HEK293 (cell line): Measurements from ENCODE around the gene SEPTIN3.

Experiments
- BCL11B ChIP-seq: fragments of 450-650 bp; formaldehyde crosslinking; IDR thresholded peaks from 2 replicates; pipeline ENCODE4 v1.5.1; 2016; ENCODE audit warnings: low read depth, missing biosample characterization, missing genetic modification characterization
- GLIS1 ChIP-seq: fragments of 450-650 bp; formaldehyde crosslinking; IDR thresholded peaks from 2 replicates; pipeline ENCODE4 v1.5.1; 2016; ENCODE audit warnings: missing biosample characterization, missing genetic modification characterization
- MZF1 ChIP-seq: fragments of 450-650 bp; formaldehyde crosslinking; IDR thresholded peaks from 2 replicates; pipeline ENCODE4 v1.5.1; 2017; ENCODE audit warnings: missing biosample characterization, missing genetic modification characterization, borderline replicate concordance
- OVOL3 ChIP-seq: fragments of 450-650 bp; formaldehyde crosslinking; IDR thresholded peaks from 2 replicates; pipeline ENCODE4 v1.5.1; 2016; ENCODE audit warnings: missing biosample characterization, missing genetic modification characterization
- SETDB1 ChIP-seq: IDR thresholded peaks from one replicate; pipeline ENCODE4 v1.6.1; 2017; ENCODE audit warnings: mild to moderate bottlenecking, low read length, moderate library complexity, mixed read lengths; ENCODE audit not compliant: insufficient read length
- YY2 ChIP-seq: fragments of 450-650 bp; formaldehyde crosslinking; IDR thresholded peaks from 2 replicates; pipeline ENCODE4 v1.5.1; 2016; ENCODE audit warnings: missing biosample characterization, missing genetic modification characterization
- ZBTB17 ChIP-seq: fragments of 450-650 bp; formaldehyde crosslinking; IDR thresholded peaks from 2 replicates; pipeline ENCODE4 v1.5.1; 2016; ENCODE audit warnings: missing biosample characterization, missing genetic modification characterization
- ZNF121 ChIP-seq: fragments of 450-650 bp; formaldehyde crosslinking; IDR thresholded peaks from 2 replicates; pipeline ENCODE4 v1.5.1; 2016; ENCODE audit warnings: missing biosample characterization, missing genetic modification characterization
- ZNF140 ChIP-seq: fragments of 450-650 bp; formaldehyde crosslinking; IDR thresholded peaks from 2 replicates; pipeline ENCODE4 v1.5.1; 2016; ENCODE audit warnings: missing biosample characterization, missing genetic modification characterization
- ZNF157 ChIP-seq: fragments of 450-650 bp; formaldehyde crosslinking; IDR thresholded peaks from 2 replicates; pipeline ENCODE4 v1.5.1; 2016; ENCODE audit warnings: missing biosample characterization, missing genetic modification characterization
- ZNF175 ChIP-seq: fragments of 450-650 bp; formaldehyde crosslinking; IDR thresholded peaks from 2 replicates; pipeline ENCODE4 v1.5.1; 2016; ENCODE audit warnings: missing biosample characterization, missing genetic modification characterization
- ZNF223 ChIP-seq: fragments of 450-650 bp; formaldehyde crosslinking; IDR thresholded peaks from 2 replicates; pipeline ENCODE4 v1.5.1; 2016; ENCODE audit warnings: missing biosample characterization, missing genetic modification characterization
- ZNF23 ChIP-seq: fragments of 450-650 bp; formaldehyde crosslinking; IDR thresholded peaks from 2 replicates; pipeline ENCODE4 v1.5.1; 2016; ENCODE audit warnings: missing biosample characterization, missing genetic modification characterization, borderline replicate concordance
- ZNF24 ChIP-seq: fragments of 450-650 bp; formaldehyde crosslinking; IDR thresholded peaks from 2 replicates; pipeline ENCODE4 v1.5.1; 2016; ENCODE audit warnings: missing biosample characterization, missing genetic modification characterization
- ZNF248 ChIP-seq: fragments of 450-650 bp; formaldehyde crosslinking; IDR thresholded peaks from 2 replicates; pipeline ENCODE4 v1.5.1; 2017; ENCODE audit warnings: missing biosample characterization, missing genetic modification characterization
- ZNF311 ChIP-seq: fragments of 450-650 bp; formaldehyde crosslinking; IDR thresholded peaks from 2 replicates; pipeline ENCODE4 v1.5.1; 2017; ENCODE audit warnings: missing biosample characterization, missing genetic modification characterization, borderline replicate concordance
- ZNF37A ChIP-seq: fragments of 450-650 bp; IDR thresholded peaks from 2 replicates; pipeline ENCODE4 v1.5.1; 2018; ENCODE audit warnings: missing biosample characterization, missing genetic modification characterization
- ZNF48 ChIP-seq: fragments of 450-650 bp; formaldehyde crosslinking; IDR thresholded peaks from 2 replicates; pipeline ENCODE4 v1.5.1; 2016; ENCODE audit warnings: missing biosample characterization, missing genetic modification characterization
- ZNF510 ChIP-seq: fragments of 450-650 bp; formaldehyde crosslinking; IDR thresholded peaks from 2 replicates; pipeline ENCODE4 v1.5.1; 2018; ENCODE audit warnings: mild to moderate bottlenecking, missing genetic modification characterization, missing biosample characterization; ENCODE audit not compliant: insufficient replicate concordance
- ZNF548 ChIP-seq: fragments of 450-650 bp; formaldehyde crosslinking; IDR thresholded peaks from 2 replicates; pipeline ENCODE4 v1.5.1; 2016; ENCODE audit warnings: missing biosample characterization, missing genetic modification characterization
- ZNF626 ChIP-seq: fragments of 450-650 bp; sonication (Bioruptor Pico); formaldehyde crosslinking; IDR thresholded peaks from 2 replicates; pipeline ENCODE4 v1.5.1; 2018; ENCODE audit warnings: missing biosample characterization, missing genetic modification characterization, inconsistent platforms
- ZNF664 ChIP-seq: fragments of 450-650 bp; formaldehyde crosslinking; IDR thresholded peaks from 2 replicates; pipeline ENCODE4 v1.5.1; 2016; ENCODE audit warnings: missing biosample characterization, missing genetic modification characterization
- ZNF707 ChIP-seq: fragments of 450-650 bp; formaldehyde crosslinking; IDR thresholded peaks from 2 replicates; pipeline ENCODE4 v1.5.1; 2016; ENCODE audit warnings: missing biosample characterization, missing genetic modification characterization
- ZNF843 ChIP-seq: fragments of 450-650 bp; formaldehyde crosslinking; IDR thresholded peaks from 2 replicates; pipeline ENCODE4 v1.5.1; 2016; ENCODE audit warnings: missing biosample characterization, missing genetic modification characterization
- ZSCAN16 ChIP-seq: fragments of 450-650 bp; formaldehyde crosslinking; IDR thresholded peaks from 2 replicates; pipeline ENCODE4 v1.5.1; 2016; ENCODE audit warnings: missing biosample characterization, missing genetic modification characterization
- ZXDB ChIP-seq: fragments of 450-650 bp; formaldehyde crosslinking; IDR thresholded peaks from 2 replicates; pipeline ENCODE4 v1.5.1; 2016; ENCODE audit warnings: missing biosample characterization, missing genetic modification characterization
- TF ChIP-seq, protein P1 (sequence below): fragments of 450-650 bp; IDR thresholded peaks from 2 replicates; pipeline ENCODE4 v1.5.1; 2018; ENCODE audit warnings: missing biosample characterization, mild to moderate bottlenecking, missing genetic modification characterization
- TF ChIP-seq, protein P2 (sequence below): fragments of 450-650 bp; formaldehyde crosslinking; IDR thresholded peaks from 2 replicates; pipeline ENCODE4 v1.5.1; 2016; ENCODE audit warnings: missing biosample characterization, missing genetic modification characterization
- TF ChIP-seq, protein P3 (sequence below): fragments of 450-650 bp; formaldehyde crosslinking; IDR thresholded peaks from 2 replicates; pipeline ENCODE4 v1.5.1; 2016; ENCODE audit warnings: missing biosample characterization, missing genetic modification characterization
- TF ChIP-seq, protein P4 (sequence below): fragments of 450-650 bp; formaldehyde crosslinking; IDR thresholded peaks from 2 replicates; pipeline ENCODE4 v1.5.1; 2016; ENCODE audit warnings: missing biosample characterization, missing genetic modification characterization
- TF ChIP-seq, protein P5 (sequence below): fragments of 450-650 bp; formaldehyde crosslinking; IDR thresholded peaks from 2 replicates; pipeline ENCODE4 v1.5.1; 2016; ENCODE audit warnings: missing biosample characterization, missing genetic modification characterization
- TF ChIP-seq, protein P6 (sequence below): fragments of 450-650 bp; formaldehyde crosslinking; IDR thresholded peaks from 2 replicates; pipeline ENCODE4 v1.5.1; 2016; ENCODE audit warnings: missing biosample characterization, missing genetic modification characterization, low read depth

SEPTIN3 gene

DNA sequence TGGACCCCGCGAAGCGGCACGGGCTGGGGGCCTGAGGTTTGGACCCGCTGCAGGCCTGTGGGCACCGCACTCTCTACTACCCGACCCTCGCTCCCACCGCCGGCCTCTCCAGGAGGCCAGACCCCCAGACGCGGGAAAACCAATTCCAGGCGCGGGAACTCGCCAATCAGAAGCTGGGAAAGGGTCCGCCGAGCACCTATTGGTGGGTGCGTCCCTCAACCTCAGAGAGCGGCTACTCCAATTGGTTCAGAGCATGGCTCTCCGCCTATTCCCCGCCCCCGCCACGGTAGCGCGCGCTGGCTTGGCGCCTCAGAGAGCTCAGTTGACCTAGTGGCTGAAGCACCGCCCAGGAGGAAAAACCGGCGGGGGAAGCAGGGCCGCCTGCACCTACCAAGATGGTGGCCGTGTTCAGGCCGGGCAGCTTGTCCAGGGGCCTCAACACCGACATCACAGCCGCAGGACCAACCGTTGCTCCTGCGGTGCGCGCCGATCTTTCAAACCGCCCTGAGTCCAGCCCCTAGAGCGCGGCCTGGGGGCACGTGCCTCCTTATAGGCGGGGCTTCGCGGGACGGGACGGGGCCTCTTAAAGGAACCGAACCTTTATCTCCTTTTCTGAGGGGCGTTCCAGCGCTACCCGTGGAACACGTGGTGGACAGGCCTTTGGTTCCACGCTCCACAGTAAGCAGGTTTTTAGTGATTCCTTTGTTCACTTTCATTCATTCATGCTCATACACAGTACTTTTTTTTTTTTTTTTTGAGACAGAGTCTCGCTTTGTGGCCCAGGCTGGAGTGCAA, 22.4 kb upstream of the SEPTIN3 start, which contains the start of gene CENPM (continued):
- TF ChIP-seq SETDB1 (peak; percentile 37), ZNF223 (tag by site-specific recombination) (no peak), ZNF121 (tag by site-specific recombination) (no peak), ZSCAN16 (tag by site-specific recombination) (no peak), ZNF843 (no peak; the same call in 1 of the 2 replicates), GLIS1 (tag by site-specific recombination) (peak; percentile 98), MZF1 (tag by site-specific recombination) (no peak), ZNF707 (tag by site-specific recombination) (no peak), ZNF626 (no peak), ZNF48 (tag by site-specific recombination) (no peak), ZNF140 (tag by site-specific recombination) (no peak), YY2 (tag by site-specific recombination) (no peak), ZNF23 (tag by site-specific recombination) (no peak), ZNF157 (tag by site-specific recombination) (no peak), OVOL3 (tag by site-specific recombination) (no peak), ZNF664 (tag by site-specific recombination) (no peak), ZNF248 (tag by site-specific recombination) (no peak), ZNF175 (tag by site-specific recombination) (no peak), ZNF37A (tag by site-specific recombination) (no peak), ZNF24 (tag by site-specific recombination) (peak; percentile 70; the same call in 1 of the 2 replicates), BCL11B (tag by site-specific recombination) (peak; percentile 79), ZBTB17 (tag by site-specific recombination) (peak; percentile 64), ZNF311 (tag by site-specific recombination) (no peak), ZNF510 (no peak), ZXDB (tag by site-specific recombination) (peak; percentile 94), ZNF548 (tag by site-specific recombination) (no peak)
- TF ChIP-seq, protein P1, sequence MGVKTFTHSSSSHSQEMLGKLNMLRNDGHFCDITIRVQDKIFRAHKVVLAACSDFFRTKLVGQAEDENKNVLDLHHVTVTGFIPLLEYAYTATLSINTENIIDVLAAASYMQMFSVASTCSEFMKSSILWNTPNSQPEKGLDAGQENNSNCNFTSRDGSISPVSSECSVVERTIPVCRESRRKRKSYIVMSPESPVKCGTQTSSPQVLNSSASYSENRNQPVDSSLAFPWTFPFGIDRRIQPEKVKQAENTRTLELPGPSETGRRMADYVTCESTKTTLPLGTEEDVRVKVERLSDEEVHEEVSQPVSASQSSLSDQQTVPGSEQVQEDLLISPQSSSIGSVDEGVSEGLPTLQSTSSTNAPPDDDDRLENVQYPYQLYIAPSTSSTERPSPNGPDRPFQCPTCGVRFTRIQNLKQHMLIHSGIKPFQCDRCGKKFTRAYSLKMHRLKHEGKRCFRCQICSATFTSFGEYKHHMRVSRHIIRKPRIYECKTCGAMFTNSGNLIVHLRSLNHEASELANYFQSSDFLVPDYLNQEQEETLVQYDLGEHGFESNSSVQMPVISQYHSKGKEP (tag by site-specific recombination) = no peak; the same call in 1 of the 2 replicates
- TF ChIP-seq, protein P2, sequence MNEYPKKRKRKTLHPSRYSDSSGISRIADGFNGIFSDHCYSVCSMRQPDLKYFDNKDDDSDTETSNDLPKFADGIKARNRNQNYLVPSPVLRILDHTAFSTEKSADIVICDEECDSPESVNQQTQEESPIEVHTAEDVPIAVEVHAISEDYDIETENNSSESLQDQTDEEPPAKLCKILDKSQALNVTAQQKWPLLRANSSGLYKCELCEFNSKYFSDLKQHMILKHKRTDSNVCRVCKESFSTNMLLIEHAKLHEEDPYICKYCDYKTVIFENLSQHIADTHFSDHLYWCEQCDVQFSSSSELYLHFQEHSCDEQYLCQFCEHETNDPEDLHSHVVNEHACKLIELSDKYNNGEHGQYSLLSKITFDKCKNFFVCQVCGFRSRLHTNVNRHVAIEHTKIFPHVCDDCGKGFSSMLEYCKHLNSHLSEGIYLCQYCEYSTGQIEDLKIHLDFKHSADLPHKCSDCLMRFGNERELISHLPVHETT (tag by site-specific recombination) = peak; percentile 20; the same call in 1 of the 2 replicates
- TF ChIP-seq, protein P3, sequence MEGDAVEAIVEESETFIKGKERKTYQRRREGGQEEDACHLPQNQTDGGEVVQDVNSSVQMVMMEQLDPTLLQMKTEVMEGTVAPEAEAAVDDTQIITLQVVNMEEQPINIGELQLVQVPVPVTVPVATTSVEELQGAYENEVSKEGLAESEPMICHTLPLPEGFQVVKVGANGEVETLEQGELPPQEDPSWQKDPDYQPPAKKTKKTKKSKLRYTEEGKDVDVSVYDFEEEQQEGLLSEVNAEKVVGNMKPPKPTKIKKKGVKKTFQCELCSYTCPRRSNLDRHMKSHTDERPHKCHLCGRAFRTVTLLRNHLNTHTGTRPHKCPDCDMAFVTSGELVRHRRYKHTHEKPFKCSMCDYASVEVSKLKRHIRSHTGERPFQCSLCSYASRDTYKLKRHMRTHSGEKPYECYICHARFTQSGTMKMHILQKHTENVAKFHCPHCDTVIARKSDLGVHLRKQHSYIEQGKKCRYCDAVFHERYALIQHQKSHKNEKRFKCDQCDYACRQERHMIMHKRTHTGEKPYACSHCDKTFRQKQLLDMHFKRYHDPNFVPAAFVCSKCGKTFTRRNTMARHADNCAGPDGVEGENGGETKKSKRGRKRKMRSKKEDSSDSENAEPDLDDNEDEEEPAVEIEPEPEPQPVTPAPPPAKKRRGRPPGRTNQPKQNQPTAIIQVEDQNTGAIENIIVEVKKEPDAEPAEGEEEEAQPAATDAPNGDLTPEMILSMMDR = peak; percentile 2; the same call in 1 of the 2 replicates
- TF ChIP-seq, protein P4, sequence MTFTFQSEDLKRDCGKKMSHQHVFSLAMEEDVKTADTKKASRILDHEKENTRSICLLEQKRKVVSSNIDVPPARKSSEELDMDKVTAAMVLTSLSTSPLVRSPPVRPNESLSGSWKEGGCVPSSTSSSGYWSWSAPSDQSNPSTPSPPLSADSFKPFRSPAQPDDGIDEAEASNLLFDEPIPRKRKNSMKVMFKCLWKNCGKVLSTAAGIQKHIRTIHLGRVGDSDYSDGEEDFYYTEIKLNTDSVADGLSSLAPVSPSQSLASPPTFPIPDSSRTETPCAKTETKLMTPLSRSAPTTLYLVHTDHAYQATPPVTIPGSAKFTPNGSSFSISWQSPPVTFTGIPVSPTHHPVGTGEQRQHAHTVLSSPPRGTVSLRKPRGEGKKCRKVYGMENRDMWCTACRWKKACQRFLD (tag by site-specific recombination) = no peak
- TF ChIP-seq, protein P5, sequence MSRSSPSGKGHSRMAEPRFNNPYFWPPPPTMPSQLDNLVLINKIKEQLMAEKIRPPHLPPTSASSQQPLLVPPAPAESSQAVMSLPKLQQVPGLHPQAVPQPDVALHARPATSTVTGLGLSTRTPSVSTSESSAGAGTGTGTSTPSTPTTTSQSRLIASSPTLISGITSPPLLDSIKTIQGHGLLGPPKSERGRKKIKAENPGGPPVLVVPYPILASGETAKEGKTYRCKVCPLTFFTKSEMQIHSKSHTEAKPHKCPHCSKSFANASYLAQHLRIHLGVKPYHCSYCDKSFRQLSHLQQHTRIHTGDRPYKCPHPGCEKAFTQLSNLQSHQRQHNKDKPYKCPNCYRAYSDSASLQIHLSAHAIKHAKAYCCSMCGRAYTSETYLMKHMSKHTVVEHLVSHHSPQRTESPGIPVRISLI (tag by site-specific recombination) = no peak
- TF ChIP-seq, protein P6, sequence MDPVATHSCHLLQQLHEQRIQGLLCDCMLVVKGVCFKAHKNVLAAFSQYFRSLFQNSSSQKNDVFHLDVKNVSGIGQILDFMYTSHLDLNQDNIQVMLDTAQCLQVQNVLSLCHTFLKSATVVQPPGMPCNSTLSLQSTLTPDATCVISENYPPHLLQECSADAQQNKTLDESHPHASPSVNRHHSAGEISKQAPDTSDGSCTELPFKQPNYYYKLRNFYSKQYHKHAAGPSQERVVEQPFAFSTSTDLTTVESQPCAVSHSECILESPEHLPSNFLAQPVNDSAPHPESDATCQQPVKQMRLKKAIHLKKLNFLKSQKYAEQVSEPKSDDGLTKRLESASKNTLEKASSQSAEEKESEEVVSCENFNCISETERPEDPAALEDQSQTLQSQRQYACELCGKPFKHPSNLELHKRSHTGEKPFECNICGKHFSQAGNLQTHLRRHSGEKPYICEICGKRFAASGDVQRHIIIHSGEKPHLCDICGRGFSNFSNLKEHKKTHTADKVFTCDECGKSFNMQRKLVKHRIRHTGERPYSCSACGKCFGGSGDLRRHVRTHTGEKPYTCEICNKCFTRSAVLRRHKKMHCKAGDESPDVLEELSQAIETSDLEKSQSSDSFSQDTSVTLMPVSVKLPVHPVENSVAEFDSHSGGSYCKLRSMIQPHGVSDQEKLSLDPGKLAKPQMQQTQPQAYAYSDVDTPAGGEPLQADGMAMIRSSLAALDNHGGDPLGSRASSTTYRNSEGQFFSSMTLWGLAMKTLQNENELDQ = no peak
